Fibroblast of skin of right quadriceps (primary cell): ENCODE results near the gene ARL2BP.

ENCODE experiments used
- DNase-seq: peaks from one replicate; pipeline ENCODE4 v3.0.0-alpha.2; 2013

The ARL2BP gene

GRCh38 chr16:57283214-57283958 is 38.3 kb downstream of the ARL2BP start:
- DNase-seq = no peak

GRCh38 chr16:57283959-57284208 is 38.8 kb downstream of the ARL2BP start:
- DNase-seq = no peak

GRCh38 chr16:57284209-57284951 is 39.3 kb downstream of the ARL2BP start, which contains the start of gene PLLP:
Gene PLLP (minus strand): TSS chr16:57284672. CDS start chr16:57284540, 132 bp downstream.
- peak; percentile 10 for DNase-seq

GRCh38 chr16:57284952-57285363 is 39.9 kb downstream of the ARL2BP start:
- no peak for DNase-seq

- DNase-seq = no peak
These were observed 40.3 kb downstream of the ARL2BP start for GRCh38 chr16:57285379-57285778.

GRCh38 chr16:57289391-57290257 is 44.6 kb downstream of the ARL2BP start:
- no peak for DNase-seq

- no peak for DNase-seq
These were observed 52.8 kb downstream of the ARL2BP start for GRCh38 chr16:57297856-57298255.

- DNase-seq = peak; percentile 84
These were observed 54.1 kb downstream of the ARL2BP start for GRCh38 chr16:57299009-57299718.

GRCh38 chr16:57299719-57300386 is 54.8 kb downstream of the ARL2BP start:
- DNase-seq = peak; percentile 97

- DNase-seq = peak; percentile 98
These were observed 55.5 kb downstream of the ARL2BP start for GRCh38 chr16:57300387-57301125.

- peak; percentile 19 for DNase-seq
These were observed 56.2 kb downstream of the ARL2BP start for GRCh38 chr16:57301126-57301817.
